H9 (cell line): Measurements from ENCODE around the gene DIP2C. TPM values are rescaled to one million over a fixed set of nuclear protein-coding genes. Genes with fewer than 3 reads are reported as not detected.

Experiments used
- DNase-seq: peaks from one replicate; pipeline ENCODE4 v3.0.0-alpha.2; 2017
- H2AFZ ChIP-seq: one replicate; pipeline ENCODE4 v1.6.1; 2013; ENCODE audit warnings: mild to moderate bottlenecking, low read length, control low read depth, moderate library complexity
- H2AK5ac ChIP-seq: 2 replicates; pipeline ENCODE4 v1.6.1; 2013; ENCODE audit warnings: low read length, control low read depth, mixed read lengths; ENCODE audit not compliant: insufficient read length
- H2BK120ac ChIP-seq: one replicate; pipeline ENCODE4 v1.6.1; 2013; ENCODE audit warnings: low read depth, mild to moderate bottlenecking, low read length, control low read depth, inconsistent platforms; ENCODE audit not compliant: poor library complexity, severe bottlenecking
- H2BK12ac ChIP-seq: 2 replicates; pipeline ENCODE4 v1.6.1; 2013; ENCODE audit warnings: low read length, control low read depth, mixed read lengths, low read depth; ENCODE audit not compliant: insufficient read length
- H2BK15ac ChIP-seq: 2 replicates; pipeline ENCODE4 v1.6.1; 2013; ENCODE audit warnings: low read depth, low read length, control low read depth
- H2BK20ac ChIP-seq: one replicate; pipeline ENCODE4 v1.6.1; 2013; ENCODE audit warnings: low read depth, mild to moderate bottlenecking, low read length, control low read depth, inconsistent platforms; ENCODE audit not compliant: poor library complexity, severe bottlenecking
- H2BK5ac ChIP-seq: 2 replicates; pipeline ENCODE4 v1.6.1; 2013; ENCODE audit warnings: low read length, control low read depth, mixed read lengths; ENCODE audit not compliant: insufficient read length
- H3K14ac ChIP-seq: 2 replicates; pipeline ENCODE4 v1.6.1; 2013; ENCODE audit warnings: low read length, control low read depth; ENCODE audit not compliant: insufficient read depth
- H3K18ac ChIP-seq: 2 replicates; pipeline ENCODE4 v1.6.1; 2013; ENCODE audit warnings: low read depth, mild to moderate bottlenecking, mixed read lengths, low read length, control low read depth; ENCODE audit not compliant: insufficient read length
- H3K23ac ChIP-seq: 2 replicates; pipeline ENCODE4 v1.6.1; 2013; ENCODE audit warnings: low read length, control low read depth, mixed read lengths, low read depth; ENCODE audit not compliant: insufficient read length
- H3K23me2 ChIP-seq: 2 replicates; pipeline ENCODE4 v1.6.1; 2013; ENCODE audit warnings: low read depth, mild to moderate bottlenecking, mixed read lengths, low read length, control low read depth; ENCODE audit not compliant: insufficient read length, poor library complexity, severe bottlenecking
- H3K27ac ChIP-seq: 2 replicates; pipeline ENCODE4 v1.5.1; 2013; ENCODE audit warnings: low read length, control low read depth, mixed read lengths, low read depth; ENCODE audit not compliant: insufficient read length
- H3K27me3 ChIP-seq: 2 replicates; pipeline ENCODE4 v1.6.1; 2013; ENCODE audit warnings: low read length, control low read depth, inconsistent platforms; ENCODE audit not compliant: insufficient read depth
- H3K4ac ChIP-seq: 2 replicates; pipeline ENCODE4 v1.6.1; 2013; ENCODE audit warnings: low read depth, mild to moderate bottlenecking, control low read depth, inconsistent platforms, low read length, moderate library complexity
- H3K4me1 ChIP-seq: 2 replicates; pipeline ENCODE4 v1.6.1; 2013; ENCODE audit warnings: low read length, control low read depth, inconsistent platforms; ENCODE audit not compliant: insufficient read depth
- H3K4me2 ChIP-seq: 2 replicates; pipeline ENCODE4 v1.6.1; 2013; ENCODE audit warnings: low read length, control low read depth, mixed read lengths; ENCODE audit not compliant: insufficient read length, insufficient read depth
- H3K56ac ChIP-seq: 2 replicates; pipeline ENCODE4 v1.6.1; 2013; ENCODE audit warnings: low read depth, mild to moderate bottlenecking, mixed read lengths, low read length, control low read depth; ENCODE audit not compliant: insufficient read length
- H3K79me1 ChIP-seq: 2 replicates; pipeline ENCODE4 v1.6.1; 2013; ENCODE audit warnings: low read depth, mild to moderate bottlenecking, moderate library complexity, low read length, control low read depth, inconsistent platforms; ENCODE audit not compliant: insufficient read depth, poor library complexity, severe bottlenecking
- H3K79me2 ChIP-seq: 2 replicates; pipeline ENCODE4 v1.6.1; 2013; ENCODE audit warnings: low read length, control low read depth, inconsistent platforms; ENCODE audit not compliant: insufficient read depth
- H3K9ac ChIP-seq: 2 replicates; pipeline ENCODE4 v1.6.1; 2013; ENCODE audit warnings: low read length, control low read depth, mixed read lengths; ENCODE audit not compliant: insufficient read length; ENCODE audit errors: extremely low read depth
- H3K9me3 ChIP-seq: one replicate; pipeline ENCODE4 v1.6.1; 2013; ENCODE audit warnings: low read depth, low read length, inconsistent platforms; ENCODE audit not compliant: control insufficient read depth
- H3T11ph ChIP-seq: one replicate; pipeline ENCODE4 v1.6.1; 2013; ENCODE audit warnings: mild to moderate bottlenecking, low read length, control low read depth, inconsistent platforms
- H4K20me1 ChIP-seq: one replicate; pipeline ENCODE4 v1.6.1; 2013; ENCODE audit not compliant: control insufficient read depth, insufficient read length, insufficient read depth
- H4K5ac ChIP-seq: 2 replicates; pipeline ENCODE4 v1.6.1; 2013; ENCODE audit warnings: low read depth, mild to moderate bottlenecking, mixed read lengths, low read length, control low read depth; ENCODE audit not compliant: insufficient read length
- H4K8ac ChIP-seq: replicated peaks from 2 replicates; pipeline ENCODE4 v1.6.1; 2013; ENCODE audit warnings: low read length, control low read depth, mixed read lengths, low read depth; ENCODE audit not compliant: insufficient read length
- H4K91ac ChIP-seq: 2 replicates; pipeline ENCODE4 v1.6.1; 2013; ENCODE audit warnings: low read depth, mild to moderate bottlenecking, moderate library complexity, mixed read lengths, low read length, control low read depth; ENCODE audit not compliant: insufficient read length
- H3K27ac Mint-ChIP-seq, 3 experiments: 2 replicates in 2 of 3; 3 replicates in 1 of 3; pipeline ENCODE4 v1.8.0; 2020 to 2021; ENCODE audit warnings: mixed read lengths in 3 of 3, mild to moderate bottlenecking in 1 of 3, moderate library complexity in 1 of 3
- H3K27me3 Mint-ChIP-seq: 2 replicates; pipeline ENCODE4 v1.8.0; 2021; ENCODE audit warnings: low read depth, mild to moderate bottlenecking, moderate library complexity, mixed read lengths
- H3K36me3 Mint-ChIP-seq, 3 experiments: 2 replicates in 2 of 3; 3 replicates in 1 of 3; pipeline ENCODE4 v1.8.0; 2020 to 2021; ENCODE audit warnings: low read depth in 3 of 3, mixed read lengths in 3 of 3; ENCODE audit not compliant: insufficient read depth in 1 of 3
- H3K4me1 Mint-ChIP-seq, 2 experiments: 2 replicates each; pipeline ENCODE4 v1.8.0; 2020; ENCODE audit warnings: mixed read lengths in 2 of 2
- H3K4me3 Mint-ChIP-seq, 2 experiments: 2 replicates in 1 of 2; 3 replicates in 1 of 2; pipeline ENCODE4 v1.8.0; 2020 to 2021; ENCODE audit warnings: mild to moderate bottlenecking in 2 of 2, mixed read lengths in 2 of 2, moderate library complexity in 1 of 2
- H3K9me3 Mint-ChIP-seq, 2 experiments: 2 replicates in 1 of 2; 3 replicates in 1 of 2; pipeline ENCODE4 v1.8.0; 2020; ENCODE audit warnings: mild to moderate bottlenecking in 2 of 2, mixed read lengths in 2 of 2, moderate library complexity in 1 of 2
- WGBS: extraction: QIAGEN DNeasy Blood & Tissue Kit; methylation state at CpG from one replicate; pipeline ENCODE4 v1.1.7; 2013; ENCODE audit warnings: missing lambda C conversion rate, low lambda C conversion rate, mixed read lengths; ENCODE audit not compliant: insufficient read length; ENCODE audit errors: extremely low coverage; 5-methylcytosine and 5-hydroxymethylcytosine counted together
- total RNA-seq: library from RNA; stranded (reverse); gene quantifications from 2 replicates; pipeline ENCODE4 v1.2.1, GENCODE V29; 2021
- TF ChIP-seq, protein P1 (sequence below): fragments of 200-600 bp; sonication (generic); conservative IDR thresholded peaks from 3 replicates; pipeline ENCODE4 v1.8.0; 2021; ENCODE audit warnings: antibody characterized with exemption, mild to moderate bottlenecking

DIP2C gene
- total RNA-seq, 1 experiment from 2014 or later = 7.9 TPM

DNA sequence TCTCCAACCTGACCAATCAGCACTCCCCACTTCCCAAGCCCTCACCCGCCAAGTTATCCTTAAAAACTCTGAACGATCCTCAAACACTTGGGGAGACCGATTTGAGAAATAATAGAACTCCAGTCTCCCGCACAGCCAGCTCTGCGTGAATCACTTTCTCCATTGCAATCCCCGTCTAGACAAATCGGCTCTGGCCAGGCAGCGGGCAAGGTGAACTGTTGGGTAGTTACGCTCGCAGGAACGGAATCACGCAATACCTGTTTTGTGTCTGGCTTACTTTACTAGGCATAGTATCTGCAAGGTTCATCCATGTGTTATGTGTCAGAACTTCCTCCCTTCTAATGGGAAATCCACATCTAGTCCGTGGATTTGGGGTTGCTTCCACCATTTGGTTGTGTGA is 282.5 kb downstream of the DIP2C start:
- H3K14ac ChIP-seq = no peak overlapping the region
- no peak overlapping the region for H2BK20ac ChIP-seq
- no peaks in the 10 kb centered on the region for H3K27me3 ChIP-seq
- Mint-ChIP-seq H3K27me3 (no peaks in the 10 kb centered on the region), H3K36me3 (peaks cover 1 to 11% (median 3%) of the 10 kb centered on the region in 3 experiments; a peak in 4 of 7 replicates), H3K4me1 (peaks cover 0 to 3% of the 10 kb centered on the region in 2 experiments; a peak in 1 of 4 replicates), H3K4me3 (no peak overlapping the region), H3K9me3 (no peaks in the 10 kb centered on the region), H3K27ac (0 out of 7 replicates have a peak overlapping the region, but pooled peaks of 1 of the 3 experiments have one; percentile 6)
- no peaks in the 10 kb centered on the region for H3K9me3 ChIP-seq
- H3K23me2 ChIP-seq = no peaks in the 10 kb centered on the region
- no peaks in the 10 kb centered on the region for H3K79me2 ChIP-seq
- no peak overlapping the region for H4K5ac ChIP-seq
- no peak overlapping the region for H2BK5ac ChIP-seq
- no peaks in the 10 kb centered on the region for H3K79me1 ChIP-seq
- no peak overlapping the region for H2AK5ac ChIP-seq
- no CpG with 5 or more reads among the region's 13 CpGs for WGBS
- H2AFZ ChIP-seq = no peak overlapping the region
- no peak overlapping the region for H3K18ac ChIP-seq
- H2BK15ac ChIP-seq = no peak overlapping the region
- H2BK120ac ChIP-seq = no peak overlapping the region
- H4K20me1 ChIP-seq = no peaks in the 10 kb centered on the region
- H4K8ac ChIP-seq = no peak overlapping the region
- H3K4ac ChIP-seq = no peak overlapping the region
- TF ChIP-seq, protein P1, sequence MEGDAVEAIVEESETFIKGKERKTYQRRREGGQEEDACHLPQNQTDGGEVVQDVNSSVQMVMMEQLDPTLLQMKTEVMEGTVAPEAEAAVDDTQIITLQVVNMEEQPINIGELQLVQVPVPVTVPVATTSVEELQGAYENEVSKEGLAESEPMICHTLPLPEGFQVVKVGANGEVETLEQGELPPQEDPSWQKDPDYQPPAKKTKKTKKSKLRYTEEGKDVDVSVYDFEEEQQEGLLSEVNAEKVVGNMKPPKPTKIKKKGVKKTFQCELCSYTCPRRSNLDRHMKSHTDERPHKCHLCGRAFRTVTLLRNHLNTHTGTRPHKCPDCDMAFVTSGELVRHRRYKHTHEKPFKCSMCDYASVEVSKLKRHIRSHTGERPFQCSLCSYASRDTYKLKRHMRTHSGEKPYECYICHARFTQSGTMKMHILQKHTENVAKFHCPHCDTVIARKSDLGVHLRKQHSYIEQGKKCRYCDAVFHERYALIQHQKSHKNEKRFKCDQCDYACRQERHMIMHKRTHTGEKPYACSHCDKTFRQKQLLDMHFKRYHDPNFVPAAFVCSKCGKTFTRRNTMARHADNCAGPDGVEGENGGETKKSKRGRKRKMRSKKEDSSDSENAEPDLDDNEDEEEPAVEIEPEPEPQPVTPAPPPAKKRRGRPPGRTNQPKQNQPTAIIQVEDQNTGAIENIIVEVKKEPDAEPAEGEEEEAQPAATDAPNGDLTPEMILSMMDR = no peak
- H3K23ac ChIP-seq = no peak overlapping the region
- no peak overlapping the region for H3K9ac ChIP-seq
- no peak overlapping the region for H3K56ac ChIP-seq
- no peak overlapping the region for H2BK12ac ChIP-seq
- H4K91ac ChIP-seq = no peak overlapping the region
- no peak for DNase-seq
- H3T11ph ChIP-seq = no peak overlapping the region
- no peak overlapping the region for H3K4me2 ChIP-seq
- no peak overlapping the region for H3K27ac ChIP-seq
- no peaks in the 10 kb centered on the region for H3K4me1 ChIP-seq
